ENCODE data around the gene NFX1. TPM values are rescaled to one million over a fixed set of nuclear protein-coding genes. Genes with fewer than 3 reads are reported as not detected.

Gene NFX1
- total and polyA plus RNA-seq, 10 of the 15 experiments (the other 5 are each of a cell fraction or from before 2014, with no cell fraction given): 11.9 to 45.1 (median 36.1) TPM

GRCh38 chr9:33320568-33321261, 30.4 kb downstream of the NFX1 start:
- Histone ChIP-seq H3K36me3 (ENCODE audit: control insufficient read depth in 2 of 2, insufficient read depth in 2 of 2, low read length in 1 of 2) (peaks cover 14 to 37% of the 10 kb centered on the region in 2 experiments), H3K4me2 (ENCODE audit: control insufficient read depth, insufficient read depth) (no peak overlapping the region), H3K9ac (ENCODE audit: control insufficient read depth, insufficient read depth, low read length) (no peak overlapping the region), H3K27ac (ENCODE audit: control insufficient read depth, insufficient read depth) (no peak overlapping the region), H3K4me1 (ENCODE audit: control insufficient read depth, insufficient read depth, low read length) (no peaks in the 10 kb centered on the region), H3K9me3 (replicated peaks; ENCODE audit: control insufficient read depth, insufficient read depth, low read length) (no peaks in the 10 kb centered on the region), H4K20me1 (ENCODE audit: control insufficient read depth, insufficient read depth) (no peaks in the 10 kb centered on the region), H2AFZ (ENCODE audit: control insufficient read depth, low read depth, low read length) (no peak overlapping the region), H3K79me2 (ENCODE audit: control insufficient read depth, insufficient read depth, low read length) (no peaks in the 10 kb centered on the region), H3K4me3 (no peak overlapping the region), H3K27me3 (replicated peaks in 1 of 2; ENCODE audit: control insufficient read depth in 2 of 2, insufficient read depth in 2 of 2, low read length in 1 of 2) (no peaks in the 10 kb centered on the region)
- ChIA-PET RAD21 (ENCODE audit: unreplicated experiment) (interaction anchor here (0.6 kb wide), 1 partner anchor 725 kb away, joined by 3 read pairs; no protein-coding TSS in a partner anchor), POLR2A (interaction anchor here (1.4 kb wide), 2 partner anchors 24 to 26 kb away, joined by 3 to 7 read pairs; no protein-coding TSS in a partner anchor), CTCF (interaction anchor here (1.3 to 4.7 kb wide), 2 partner anchors 34 to 55 kb away, joined by 3 to 27 read pairs; no protein-coding TSS in a partner anchor), SMC1A (ENCODE audit: uncharacterized antibody, unreplicated experiment) (interaction anchor here (1.2 kb wide), 1 partner anchor 18 kb away, joined by 3 read pairs; no protein-coding TSS in a partner anchor)
- in situ Hi-C loops (cut with MboI) (no loop called here), intact Hi-C loops (cut with micrococcal nuclease; ENCODE audit: unreplicated experiment) (no loop called here)
- WGBS (ENCODE audit: insufficient coverage, insufficient replicate concordance, low lambda C conversion rate, missing lambda C conversion rate): 95% methylated on average over 2 of the region's 2 CpGs
- TF ChIP-seq RB1 (IDR thresholded peaks at IDR 0.05; ENCODE audit: borderline replicate concordance): no peak
- no peak for TF ChIP-seq MEF2B (IDR thresholded peaks at IDR 0.05; ENCODE audit: partially characterized antibody, poor library complexity, severe bottlenecking)
- TF ChIP-seq EZH2 (IDR thresholded peaks at IDR 0.05; ENCODE audit: borderline replicate concordance, control insufficient read depth, low read depth, low read length): no peak
- no peak for TF ChIP-seq DPF2 (IDR thresholded peaks at IDR 0.05)
- TF ChIP-seq FOS (IDR thresholded peaks at IDR 0.05; ENCODE audit: borderline replicate concordance, extremely low read depth, insufficient read length): no peak
- no peak for TF ChIP-seq NRF1 (conservative IDR thresholded peaks at IDR 0.05; ENCODE audit: low read depth, low read length)
- no peak for TF ChIP-seq SIX5 (IDR thresholded peaks at IDR 0.05; ENCODE audit: low read depth, low read length, severe bottlenecking)
- no peak for TF ChIP-seq CHD4 (IDR thresholded peaks at IDR 0.05)
- TF ChIP-seq, protein P1, sequence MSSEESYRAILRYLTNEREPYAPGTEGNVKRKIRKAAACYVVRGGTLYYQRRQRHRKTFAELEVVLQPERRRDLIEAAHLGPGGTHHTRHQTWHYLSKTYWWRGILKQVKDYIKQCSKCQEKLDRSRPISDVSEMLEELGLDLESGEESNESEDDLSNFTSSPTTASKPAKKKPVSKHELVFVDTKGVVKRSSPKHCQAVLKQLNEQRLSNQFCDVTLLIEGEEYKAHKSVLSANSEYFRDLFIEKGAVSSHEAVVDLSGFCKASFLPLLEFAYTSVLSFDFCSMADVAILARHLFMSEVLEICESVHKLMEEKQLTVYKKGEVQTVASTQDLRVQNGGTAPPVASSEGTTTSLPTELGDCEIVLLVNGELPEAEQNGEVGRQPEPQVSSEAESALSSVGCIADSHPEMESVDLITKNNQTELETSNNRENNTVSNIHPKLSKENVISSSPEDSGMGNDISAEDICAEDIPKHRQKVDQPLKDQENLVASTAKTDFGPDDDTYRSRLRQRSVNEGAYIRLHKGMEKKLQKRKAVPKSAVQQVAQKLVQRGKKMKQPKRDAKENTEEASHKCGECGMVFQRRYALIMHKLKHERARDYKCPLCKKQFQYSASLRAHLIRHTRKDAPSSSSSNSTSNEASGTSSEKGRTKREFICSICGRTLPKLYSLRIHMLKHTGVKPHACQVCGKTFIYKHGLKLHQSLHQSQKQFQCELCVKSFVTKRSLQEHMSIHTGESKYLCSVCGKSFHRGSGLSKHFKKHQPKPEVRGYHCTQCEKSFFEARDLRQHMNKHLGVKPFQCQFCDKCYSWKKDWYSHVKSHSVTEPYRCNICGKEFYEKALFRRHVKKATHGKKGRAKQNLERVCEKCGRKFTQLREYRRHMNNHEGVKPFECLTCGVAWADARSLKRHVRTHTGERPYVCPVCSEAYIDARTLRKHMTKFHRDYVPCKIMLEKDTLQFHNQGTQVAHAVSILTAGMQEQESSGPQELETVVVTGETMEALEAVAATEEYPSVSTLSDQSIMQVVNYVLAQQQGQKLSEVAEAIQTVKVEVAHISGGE (CRISPR knock-in tag; IDR thresholded peaks at IDR 0.05): no peak
- no peak for TF ChIP-seq SMAD5 (IDR thresholded peaks at IDR 0.05; ENCODE audit: low read depth)
- TF ChIP-seq, protein P2, sequence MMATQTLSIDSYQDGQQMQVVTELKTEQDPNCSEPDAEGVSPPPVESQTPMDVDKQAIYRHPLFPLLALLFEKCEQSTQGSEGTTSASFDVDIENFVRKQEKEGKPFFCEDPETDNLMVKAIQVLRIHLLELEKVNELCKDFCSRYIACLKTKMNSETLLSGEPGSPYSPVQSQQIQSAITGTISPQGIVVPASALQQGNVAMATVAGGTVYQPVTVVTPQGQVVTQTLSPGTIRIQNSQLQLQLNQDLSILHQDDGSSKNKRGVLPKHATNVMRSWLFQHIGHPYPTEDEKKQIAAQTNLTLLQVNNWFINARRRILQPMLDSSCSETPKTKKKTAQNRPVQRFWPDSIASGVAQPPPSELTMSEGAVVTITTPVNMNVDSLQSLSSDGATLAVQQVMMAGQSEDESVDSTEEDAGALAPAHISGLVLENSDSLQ (IDR thresholded peaks at IDR 0.05): no peak
- no peak for TF ChIP-seq HDAC6 (IDR thresholded peaks at IDR 0.05; ENCODE audit: unreplicated experiment)
- TF ChIP-seq, protein P3, sequence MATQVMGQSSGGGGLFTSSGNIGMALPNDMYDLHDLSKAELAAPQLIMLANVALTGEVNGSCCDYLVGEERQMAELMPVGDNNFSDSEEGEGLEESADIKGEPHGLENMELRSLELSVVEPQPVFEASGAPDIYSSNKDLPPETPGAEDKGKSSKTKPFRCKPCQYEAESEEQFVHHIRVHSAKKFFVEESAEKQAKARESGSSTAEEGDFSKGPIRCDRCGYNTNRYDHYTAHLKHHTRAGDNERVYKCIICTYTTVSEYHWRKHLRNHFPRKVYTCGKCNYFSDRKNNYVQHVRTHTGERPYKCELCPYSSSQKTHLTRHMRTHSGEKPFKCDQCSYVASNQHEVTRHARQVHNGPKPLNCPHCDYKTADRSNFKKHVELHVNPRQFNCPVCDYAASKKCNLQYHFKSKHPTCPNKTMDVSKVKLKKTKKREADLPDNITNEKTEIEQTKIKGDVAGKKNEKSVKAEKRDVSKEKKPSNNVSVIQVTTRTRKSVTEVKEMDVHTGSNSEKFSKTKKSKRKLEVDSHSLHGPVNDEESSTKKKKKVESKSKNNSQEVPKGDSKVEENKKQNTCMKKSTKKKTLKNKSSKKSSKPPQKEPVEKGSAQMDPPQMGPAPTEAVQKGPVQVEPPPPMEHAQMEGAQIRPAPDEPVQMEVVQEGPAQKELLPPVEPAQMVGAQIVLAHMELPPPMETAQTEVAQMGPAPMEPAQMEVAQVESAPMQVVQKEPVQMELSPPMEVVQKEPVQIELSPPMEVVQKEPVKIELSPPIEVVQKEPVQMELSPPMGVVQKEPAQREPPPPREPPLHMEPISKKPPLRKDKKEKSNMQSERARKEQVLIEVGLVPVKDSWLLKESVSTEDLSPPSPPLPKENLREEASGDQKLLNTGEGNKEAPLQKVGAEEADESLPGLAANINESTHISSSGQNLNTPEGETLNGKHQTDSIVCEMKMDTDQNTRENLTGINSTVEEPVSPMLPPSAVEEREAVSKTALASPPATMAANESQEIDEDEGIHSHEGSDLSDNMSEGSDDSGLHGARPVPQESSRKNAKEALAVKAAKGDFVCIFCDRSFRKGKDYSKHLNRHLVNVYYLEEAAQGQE (IDR thresholded peaks at IDR 0.05; ENCODE audit: low read depth, low read length): no peak
- no peak for TF ChIP-seq STAT3 (IDR thresholded peaks at IDR 0.05; ENCODE audit: low read depth, low read length)
- no peak for TF ChIP-seq ZNF384 (IDR thresholded peaks at IDR 0.05; ENCODE audit: borderline replicate concordance, low read depth, low read length)
- no peak for TF ChIP-seq ZNF217 (IDR thresholded peaks at IDR 0.05)
- DNase-seq (ENCODE audit: low read depth, low spot score) (no peak), ATAC-seq (no peak), FAIRE-seq (no peak)
- BruUV-seq (replicated peaks): TSS peak; percentile 13

Measured in GM12878 (cell line).